Endothelial cell of umbilical vein (primary cell): ENCODE data around the gene COQ3. TPM values are rescaled to one million over a fixed set of nuclear protein-coding genes. Genes with fewer than 3 reads are reported as not detected.

Source experiments
- BruUV-seq: library from RNA; stranded (reverse); fragments of 400-500 nt; replicated peaks from 2 replicates; lab custom pipeline; 2021; lab: Mats Ljungman, UMichigan
- CTCF ChIA-PET: fragments of 300-600, 350-600 bp; sonication (Branson Sonifier 250); formaldehyde crosslinking; loops from one replicate; lab custom pipeline; 2021; ENCODE audit warnings: antibody characterized with exemption, inconsistent platforms; lab: Charles Lee
- POLR2A ChIA-PET: fragments of 300-600, 350-600 bp; sonication (Branson Sonifier 250); formaldehyde crosslinking; loops from one replicate; lab custom pipeline; 2021; ENCODE audit warnings: antibody characterized with exemption, inconsistent platforms; lab: Charles Lee
- DNase-seq: peaks from one replicate; pipeline ENCODE4 v3.0.0-alpha.2; 2011; ENCODE audit warnings: low read depth, low spot score
- FAIRE-seq: peaks from 2 replicates; lab custom pipeline; 2011; peaks lifted over from hg19 to GRCh38; lab: Jason Lieb, UNC
- H2AFZ ChIP-seq: 2 replicates; pipeline ENCODE4 v1.6.0; 2012; ENCODE audit warnings: low read depth, low read length, control low read depth, inconsistent platforms
- H3K27ac ChIP-seq: 2 replicates; pipeline ENCODE4 v1.5.1; 2011; ENCODE audit warnings: low read depth, mild to moderate bottlenecking, control low read depth, low read length, moderate library complexity; ENCODE audit not compliant: insufficient read depth
- H3K27me3 ChIP-seq, 2 experiments: 2 replicates each; pipeline versions ENCODE4 v1.6.0 to v1.6.1; 2011; ENCODE audit warnings: low read length in 2 of 2, mixed read lengths in 1 of 2; ENCODE audit not compliant: control insufficient read depth in 2 of 2, insufficient read depth in 2 of 2
- H3K36me3 ChIP-seq, 2 experiments: 2 replicates in 1 of 2; 3 replicates in 1 of 2; pipeline ENCODE4 v1.5.1; 2011; ENCODE audit warnings: low read length in 2 of 2, mild to moderate bottlenecking in 1 of 2, moderate library complexity in 1 of 2; ENCODE audit not compliant: control insufficient read depth in 2 of 2, insufficient read depth in 2 of 2; ENCODE audit errors: extremely low read depth in 1 of 2
- H3K4me1 ChIP-seq: 3 replicates; pipeline ENCODE4 v1.5.1; 2011; ENCODE audit warnings: mild to moderate bottlenecking, low read length; ENCODE audit not compliant: control insufficient read depth, insufficient read depth; ENCODE audit errors: extremely low read depth
- H3K4me2 ChIP-seq: 2 replicates; pipeline ENCODE4 v1.6.1; 2011; ENCODE audit warnings: low read length, control low read depth, mixed read lengths; ENCODE audit not compliant: insufficient read depth
- H3K4me3 ChIP-seq, 3 experiments: fragments of 200-600 bp in 1 of 3; sonication (generic), shearing (Covaris generic) in 1 of 3; replicated peaks in 1 of 3; 2 replicates each; pipeline ENCODE4 v1.5.1; 2011 to 2016; ENCODE audit warnings: control low read depth in 3 of 3, low read length in 3 of 3, mild to moderate bottlenecking in 2 of 3, inconsistent platforms in 1 of 3, low read depth in 1 of 3, moderate library complexity in 1 of 3; ENCODE audit not compliant: insufficient read depth in 1 of 3
- H3K79me2 ChIP-seq: 2 replicates; pipeline ENCODE4 v1.6.0; 2012; ENCODE audit warnings: low read length, inconsistent platforms; ENCODE audit not compliant: control insufficient read depth, insufficient read depth
- H3K9ac ChIP-seq: replicated peaks from 2 replicates; pipeline ENCODE3; 2011; ENCODE audit warnings: low read length, control low read depth; ENCODE audit not compliant: insufficient read depth; ENCODE audit errors: extremely low read depth
- H3K9me1 ChIP-seq: replicated peaks from 3 replicates; pipeline ENCODE4 v1.6.0; 2011; ENCODE audit warnings: mild to moderate bottlenecking, low read length; ENCODE audit not compliant: control insufficient read depth, insufficient read depth; ENCODE audit errors: extremely low read depth
- H3K9me3 ChIP-seq: replicated peaks from 2 replicates; pipeline ENCODE4 v1.5.1; 2012; ENCODE audit warnings: low read length, inconsistent platforms; ENCODE audit not compliant: control insufficient read depth, insufficient read depth
- H4K20me1 ChIP-seq: replicated peaks from 2 replicates; pipeline ENCODE3; 2011; ENCODE audit warnings: mild to moderate bottlenecking, low read length; ENCODE audit not compliant: control insufficient read depth, insufficient read depth; ENCODE audit errors: extremely low read depth
- FOS ChIP-seq: IDR thresholded peaks from 2 replicates; pipeline ENCODE4 v1.6.1; 2011; ENCODE audit warnings: mild to moderate bottlenecking, low read length, moderate library complexity, borderline replicate concordance; ENCODE audit not compliant: insufficient read depth
- GATA2 ChIP-seq: IDR thresholded peaks from 2 replicates; pipeline ENCODE4 v1.7.0; 2011; ENCODE audit warnings: low read depth, mild to moderate bottlenecking, moderate library complexity, mixed read lengths, low read length; ENCODE audit not compliant: insufficient read length, insufficient read depth
- JUN ChIP-seq: IDR thresholded peaks from 2 replicates; pipeline ENCODE4 v1.6.1; 2011; ENCODE audit warnings: borderline replicate concordance, low read depth; ENCODE audit not compliant: insufficient read length, insufficient read depth
- POLR2AphosphoS5 ChIP-seq: IDR thresholded peaks from 2 replicates; pipeline ENCODE4 v1.6.1; 2012; ENCODE audit warnings: low read depth, mild to moderate bottlenecking, control low read depth, low read length, moderate library complexity; ENCODE audit not compliant: insufficient read depth
- dilution Hi-C: fragments of 300-500 bp; cut with MboI; formaldehyde crosslinking; loops from one replicate; pipeline ENCODE4 v1.15.0; 2019; ENCODE audit warnings: low sequenced_read_pairs; ENCODE audit not compliant: extremely low pct_ligation_motif_present
- intact Hi-C: fragments of 100-400 bp; cut with micrococcal nuclease; formaldehyde crosslinking; loops from one replicate; pipeline ENCODE4 v1.10.0; 2022
- polyA plus RNA-seq, 4 experiments: library from polyadenylated mRNA; depleted of rRNA in 3 of 4; stranded (reverse) in 3 of 4; unstranded in 1 of 4; fragments of >200 nt; gene quantifications; 2 replicates each; pipeline versions ENCODE4 v1.2.1 to v1.2.3, GENCODE V29; 2011 to 2012; ENCODE audit warnings: missing spikeins in 1 of 4
- total RNA-seq: library from RNA; stranded (reverse); gene quantifications from 2 replicates; pipeline ENCODE4 v1.2.3, GENCODE V29; 2021
- TF ChIP-seq, protein P1 (sequence below), 2 donors: IDR thresholded peaks; 1 replicate in 1 of 2; 2 replicates in 1 of 2; pipeline ENCODE4 v1.5.1; 2011; ENCODE audit warnings: low read length in 2 of 2, mild to moderate bottlenecking in 2 of 2, moderate library complexity in 2 of 2, control low read depth in 1 of 2, inconsistent platforms in 1 of 2, low read depth in 1 of 2; ENCODE audit not compliant: insufficient read depth in 1 of 2; ENCODE audit errors: extremely low read depth in 1 of 2
- TF ChIP-seq, protein P2 (sequence below): IDR thresholded peaks from 2 replicates; pipeline ENCODE4 v1.6.1; 2011; ENCODE audit not compliant: insufficient read depth, insufficient read length

COQ3 gene
- total and polyA plus RNA-seq, 2 donors (not counting 3 experiments of a cell fraction or from before 2014, with no cell fraction given): 4.0 to 7.5 TPM

DNA sequence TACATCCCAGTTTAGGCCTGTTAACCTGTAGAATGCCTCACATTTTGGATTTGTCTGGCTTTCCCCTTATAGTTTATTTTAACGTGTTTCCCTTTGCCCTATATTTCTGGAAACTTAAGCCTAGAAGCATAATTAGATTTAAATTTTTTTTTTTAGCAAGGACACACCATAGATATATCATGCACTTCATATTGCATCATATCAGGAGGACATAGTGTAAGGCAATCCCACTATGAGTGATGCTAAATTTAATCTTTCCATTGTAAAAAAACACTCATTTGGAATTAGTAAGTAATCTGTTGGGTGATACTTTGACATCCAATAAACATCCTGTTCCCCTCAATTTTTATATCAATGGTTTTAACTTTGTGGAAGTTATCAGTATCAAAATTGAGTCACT, 34.2 kb downstream of the COQ3 start:
- H3K4me1 ChIP-seq: no peaks in the 10 kb centered on the region
- DNase-seq (no peak), FAIRE-seq (no peak)
- H3K9me1 ChIP-seq: no peaks in the 10 kb centered on the region
- dilution Hi-C loops (no loop called here), intact Hi-C loops (no loop called here)
- H3K27me3 ChIP-seq: peaks cover 7 to 30% of the 10 kb centered on the region in 2 experiments
- CTCF ChIA-PET: interaction anchor here (1.7 kb wide), 1 partner anchor 29 kb away, joined by 10 read pairs; no protein-coding TSS in a partner anchor
- POLR2A ChIA-PET: no interaction called here
- no peaks in the 10 kb centered on the region for H3K9me3 ChIP-seq
- no peak overlapping the region for H2AFZ ChIP-seq
- BruUV-seq: no TSS peak
- no peaks in the 10 kb centered on the region for H3K36me3 ChIP-seq
- H3K79me2 ChIP-seq: no peaks in the 10 kb centered on the region
- TF ChIP-seq POLR2AphosphoS5: no peak
- no peak for TF ChIP-seq FOS
- TF ChIP-seq, protein P1, sequence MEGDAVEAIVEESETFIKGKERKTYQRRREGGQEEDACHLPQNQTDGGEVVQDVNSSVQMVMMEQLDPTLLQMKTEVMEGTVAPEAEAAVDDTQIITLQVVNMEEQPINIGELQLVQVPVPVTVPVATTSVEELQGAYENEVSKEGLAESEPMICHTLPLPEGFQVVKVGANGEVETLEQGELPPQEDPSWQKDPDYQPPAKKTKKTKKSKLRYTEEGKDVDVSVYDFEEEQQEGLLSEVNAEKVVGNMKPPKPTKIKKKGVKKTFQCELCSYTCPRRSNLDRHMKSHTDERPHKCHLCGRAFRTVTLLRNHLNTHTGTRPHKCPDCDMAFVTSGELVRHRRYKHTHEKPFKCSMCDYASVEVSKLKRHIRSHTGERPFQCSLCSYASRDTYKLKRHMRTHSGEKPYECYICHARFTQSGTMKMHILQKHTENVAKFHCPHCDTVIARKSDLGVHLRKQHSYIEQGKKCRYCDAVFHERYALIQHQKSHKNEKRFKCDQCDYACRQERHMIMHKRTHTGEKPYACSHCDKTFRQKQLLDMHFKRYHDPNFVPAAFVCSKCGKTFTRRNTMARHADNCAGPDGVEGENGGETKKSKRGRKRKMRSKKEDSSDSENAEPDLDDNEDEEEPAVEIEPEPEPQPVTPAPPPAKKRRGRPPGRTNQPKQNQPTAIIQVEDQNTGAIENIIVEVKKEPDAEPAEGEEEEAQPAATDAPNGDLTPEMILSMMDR (IDR thresholded peaks at IDR 0.05; ENCODE audit: extremely low read depth in 1 of 2, insufficient read depth in 1 of 2, low read depth in 1 of 2, low read length in 2 of 2): no peak
- no peak for TF ChIP-seq JUN
- TF ChIP-seq GATA2: no peak
- TF ChIP-seq, protein P2, sequence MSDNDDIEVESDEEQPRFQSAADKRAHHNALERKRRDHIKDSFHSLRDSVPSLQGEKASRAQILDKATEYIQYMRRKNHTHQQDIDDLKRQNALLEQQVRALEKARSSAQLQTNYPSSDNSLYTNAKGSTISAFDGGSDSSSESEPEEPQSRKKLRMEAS: no peak
- no peak overlapping the region for H3K4me3 ChIP-seq
- H3K9ac ChIP-seq: no peak overlapping the region
- no peak overlapping the region for H3K4me2 ChIP-seq
- no peak overlapping the region for H3K27ac ChIP-seq
- no peaks in the 10 kb centered on the region for H4K20me1 ChIP-seq
